ENCODE measurements around the gene AKR1C2. TPM values are rescaled to one million over a fixed set of nuclear protein-coding genes. Genes with fewer than 3 reads are reported as not detected.
"Not testable (repeated sequence)": the region's sequence is repeated elsewhere in the genome, so short reads cannot be mapped to it uniquely, and the experiment has no call there.

AKR1C2 gene
- total RNA-seq, 2 donors from 2014 or later, result 44.9 to 93.3 TPM

DNA sequence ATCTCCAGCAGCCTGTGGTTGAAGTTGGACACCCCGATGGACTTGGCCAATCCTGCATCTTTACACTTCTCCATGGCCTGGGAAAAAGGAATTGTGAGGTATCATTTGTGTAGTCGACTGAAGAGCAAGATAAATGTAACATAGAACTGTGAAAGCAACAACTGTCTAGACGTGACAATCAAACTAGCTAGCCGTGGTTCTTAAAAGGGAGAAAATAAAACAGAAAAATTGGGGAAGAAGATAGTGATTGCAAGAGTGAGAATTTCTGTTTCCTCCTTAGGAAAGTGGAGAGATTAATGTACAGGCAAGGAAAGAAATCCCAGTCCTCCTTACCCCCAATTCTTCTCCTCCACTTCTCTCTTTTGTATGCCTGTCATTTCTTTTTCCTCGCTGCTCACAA is 5.0 kb downstream of the AKR1C2 start:
- no peak for TF ChIP-seq CTCF (IDR thresholded peaks at IDR 0.05)
- Histone ChIP-seq H3K36me3 (no peaks in the 10 kb centered on the region), H3K27ac (no peak overlapping the region), H3K4me3 (no peak overlapping the region), H3K9me3 (no peaks in the 10 kb centered on the region), H3K4me1 (ENCODE audit: control insufficient read depth in 1 of 2, low read depth in 2 of 2) (no peaks in the 10 kb centered on the region), H3K27me3 (replicated peaks; ENCODE audit: insufficient read depth) (no peaks in the 10 kb centered on the region)
- ATAC-seq (ENCODE audit: insufficient number of reproducible peaks, low FRiP score, low read depth) (no peak), DNase-seq (ENCODE audit: low spot score) (no peak)

DNA sequence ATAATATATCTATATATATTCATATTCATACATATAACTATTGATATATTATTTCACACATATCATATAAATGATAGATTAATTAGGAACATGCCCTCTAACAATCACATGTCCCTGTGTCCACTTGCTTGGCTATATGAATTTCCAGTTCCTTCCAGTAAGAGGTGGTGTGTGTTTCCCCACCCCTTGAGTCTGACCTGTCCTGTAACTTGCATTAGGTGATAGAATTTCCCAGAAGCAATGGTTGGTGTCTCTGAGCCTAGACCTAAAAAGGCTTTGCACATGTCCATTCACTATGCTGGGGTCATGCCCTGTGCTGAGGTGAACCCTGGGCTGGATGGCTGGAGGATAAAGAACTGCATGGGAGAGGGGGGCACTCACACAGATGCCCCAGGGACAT is 9.4 kb downstream of the AKR1C2 start:
- not testable (repeated sequence) for H3K36me3 ChIP-seq; H3K4me3 ChIP-seq; H3K9me3 ChIP-seq; H3K4me1 ChIP-seq (ENCODE audit: control insufficient read depth in 1 of 2, low read depth in 2 of 2); H3K27me3 ChIP-seq (replicated peaks; ENCODE audit: insufficient read depth); H3K27ac ChIP-seq; ATAC-seq (ENCODE audit: insufficient number of reproducible peaks, low FRiP score, low read depth); DNase-seq (ENCODE audit: low spot score)

- not testable (repeated sequence) for ATAC-seq (ENCODE audit: insufficient number of reproducible peaks, low FRiP score, low read depth); H3K36me3 ChIP-seq; H3K27me3 ChIP-seq (replicated peaks; ENCODE audit: insufficient read depth); H3K4me3 ChIP-seq; H3K27ac ChIP-seq; H3K9me3 ChIP-seq; H3K4me1 ChIP-seq (ENCODE audit: control insufficient read depth in 1 of 2, low read depth in 2 of 2); DNase-seq (ENCODE audit: low spot score)
Measured at GRCh38 chr10:4992564-4992963, 11.1 kb downstream of the AKR1C2 start.

- H3K36me3 ChIP-seq; H3K4me3 ChIP-seq; H3K9me3 ChIP-seq; DNase-seq (ENCODE audit: low spot score); H3K4me1 ChIP-seq (ENCODE audit: control insufficient read depth in 1 of 2, low read depth in 2 of 2); ATAC-seq (ENCODE audit: insufficient number of reproducible peaks, low FRiP score, low read depth); H3K27me3 ChIP-seq (replicated peaks; ENCODE audit: insufficient read depth); H3K27ac ChIP-seq: not testable (repeated sequence)
Measured at GRCh38 chr10:4991463-4991862, 12.2 kb downstream of the AKR1C2 start.

DNA sequence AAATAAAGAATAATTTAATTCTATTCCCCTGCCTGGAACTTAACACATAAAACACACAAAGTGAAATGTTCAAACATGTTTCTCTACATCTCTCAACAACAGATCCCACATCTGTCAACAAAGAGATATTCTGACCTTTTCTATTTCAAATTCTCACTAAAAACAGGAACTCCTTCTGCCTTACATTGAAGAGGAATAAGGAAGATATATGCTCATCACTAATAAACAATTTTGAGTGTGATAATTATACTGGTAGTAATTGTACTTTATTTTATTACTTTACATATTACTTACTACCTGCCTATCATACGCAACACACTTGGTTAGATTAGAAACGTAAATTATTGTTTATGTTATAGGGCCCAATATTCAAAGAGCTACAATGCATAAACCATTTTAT is 13.4 kb downstream of the AKR1C2 start:
- Histone ChIP-seq H3K36me3 (no peaks in the 10 kb centered on the region), H3K4me1 (ENCODE audit: control insufficient read depth in 1 of 2, low read depth in 2 of 2) (peaks cover 2 to 4% of the 10 kb centered on the region in 2 donors), H3K27ac (no peak overlapping the region), H3K27me3 (replicated peaks; ENCODE audit: insufficient read depth) (no peaks in the 10 kb centered on the region), H3K4me3 (no peak overlapping the region), H3K9me3 (no peaks in the 10 kb centered on the region)
- TF ChIP-seq CTCF (IDR thresholded peaks at IDR 0.05), result no peak
- ATAC-seq (ENCODE audit: insufficient number of reproducible peaks, low FRiP score, low read depth) (no peak), DNase-seq (ENCODE audit: low spot score) (no peak)

GRCh38 chr10:4988000-4988641 is 15.5 kb downstream of the AKR1C2 start:
- not testable (repeated sequence) for H3K9me3 ChIP-seq; ATAC-seq (ENCODE audit: insufficient number of reproducible peaks, low FRiP score, low read depth); H3K4me3 ChIP-seq; H3K27ac ChIP-seq; DNase-seq (ENCODE audit: low spot score); H3K27me3 ChIP-seq (replicated peaks; ENCODE audit: insufficient read depth); H3K36me3 ChIP-seq
- H3K4me1 ChIP-seq (ENCODE audit: control insufficient read depth in 1 of 2, low read depth in 2 of 2), result peaks cover 5 to 12% of the 10 kb centered on the region in 2 donors

DNA sequence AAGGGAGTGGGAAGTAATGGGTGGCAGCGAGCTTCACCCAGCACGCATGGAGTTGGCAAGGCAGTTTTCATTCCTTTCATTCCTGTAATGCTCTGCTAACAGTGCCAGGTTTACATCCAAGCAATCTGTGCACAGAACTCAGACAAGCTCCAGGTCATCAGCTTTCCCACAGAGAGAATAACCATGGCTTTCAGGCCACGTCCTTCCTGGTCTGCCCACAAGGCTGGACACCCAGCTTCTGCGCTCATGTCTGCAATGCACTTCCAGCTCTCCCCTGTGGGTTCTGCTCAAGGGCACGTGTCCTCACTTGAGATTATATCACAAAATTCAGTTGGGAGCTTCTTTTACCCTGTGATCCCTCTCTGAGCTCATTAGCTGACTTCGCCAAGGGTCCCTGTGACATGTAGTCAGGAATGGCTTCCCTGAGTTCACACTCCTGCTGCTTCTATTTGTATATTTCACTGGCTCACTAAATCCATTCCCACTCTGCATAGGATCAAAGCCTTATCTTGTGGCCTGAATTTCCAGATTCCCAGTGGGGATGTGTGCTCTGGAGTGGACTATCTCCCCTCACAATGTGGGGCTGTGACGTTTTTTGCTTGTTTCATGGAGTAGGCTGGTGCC is 18.6 kb downstream of the AKR1C2 start:
- H3K27ac ChIP-seq, result peak overlapping the region; percentile 24 to 46
- H3K36me3 ChIP-seq, result no peaks in the 10 kb centered on the region
- DNase-seq (ENCODE audit: low spot score) (no peak), ATAC-seq (ENCODE audit: insufficient number of reproducible peaks, low FRiP score, low read depth) (no peak)
- no peak overlapping the region for H3K4me3 ChIP-seq
- H3K9me3 ChIP-seq, result no peaks in the 10 kb centered on the region
- peak; percentile 25 for TF ChIP-seq CTCF (IDR thresholded peaks at IDR 0.05)
- H3K27me3 ChIP-seq (replicated peaks; ENCODE audit: insufficient read depth), result no peaks in the 10 kb centered on the region
- peaks cover 5 to 22% of the 10 kb centered on the region in 2 donors for H3K4me1 ChIP-seq (ENCODE audit: control insufficient read depth in 1 of 2, low read depth in 2 of 2)

Data from thoracic aorta (tissue), 2 donors.